Neuronal stem cell (in vitro differentiated cells): ENCODE data around the gene DCLK1.
"Not testable (repeated sequence)": the region's sequence is repeated elsewhere in the genome, so short reads cannot be mapped to it uniquely, and the experiment has no call there.

Source experiments
- DNase-seq: peaks from one replicate; pipeline ENCODE4 v3.0.0-alpha.2; 2013; ENCODE audit warnings: low spot score
- H2AFZ ChIP-seq: one replicate; pipeline ENCODE4 v1.6.1; 2013; ENCODE audit warnings: mild to moderate bottlenecking, low read length, inconsistent platforms
- H2AK5ac ChIP-seq: 2 replicates; pipeline ENCODE4 v1.6.1; 2013; ENCODE audit warnings: low read depth, mild to moderate bottlenecking, inconsistent platforms, low read length, moderate library complexity, mixed read lengths
- H2BK120ac ChIP-seq: 2 replicates; pipeline ENCODE4 v1.6.1; 2013; ENCODE audit warnings: low read depth, mild to moderate bottlenecking, inconsistent platforms, low read length, moderate library complexity, mixed read lengths
- H2BK12ac ChIP-seq: one replicate; pipeline ENCODE4 v1.6.1; 2013; ENCODE audit warnings: low read length, inconsistent platforms
- H2BK15ac ChIP-seq: 2 replicates; pipeline ENCODE4 v1.6.1; 2013; ENCODE audit warnings: mild to moderate bottlenecking, low read length, inconsistent platforms, mixed read lengths
- H2BK5ac ChIP-seq: one replicate; pipeline ENCODE4 v1.6.1; 2013; ENCODE audit warnings: inconsistent platforms, mild to moderate bottlenecking, low read length, moderate library complexity
- H3K14ac ChIP-seq: one replicate; pipeline ENCODE4 v1.6.1; 2013; ENCODE audit warnings: low read length, inconsistent platforms
- H3K18ac ChIP-seq: 2 replicates; pipeline ENCODE4 v1.6.1; 2013; ENCODE audit warnings: low read length, inconsistent platforms
- H3K23ac ChIP-seq: 2 replicates; pipeline ENCODE4 v1.6.1; 2013; ENCODE audit warnings: low read depth, mild to moderate bottlenecking, mixed read lengths, low read length, inconsistent platforms; ENCODE audit not compliant: poor library complexity
- H3K27ac ChIP-seq: replicated peaks from 3 replicates; pipeline ENCODE4 v1.5.1; 2013; ENCODE audit warnings: low read length, inconsistent platforms
- H3K27me3 ChIP-seq, 3 experiments: 2 replicates each; pipeline ENCODE4 v1.6.1; 2013; ENCODE audit warnings: low read length in 3 of 3, mild to moderate bottlenecking in 2 of 3, inconsistent platforms in 1 of 3, low read depth in 1 of 3, mixed read lengths in 1 of 3, moderate library complexity in 1 of 3; ENCODE audit not compliant: control insufficient read depth in 3 of 3, insufficient read depth in 3 of 3
- H3K36me3 ChIP-seq, 2 donors: replicated peaks in 1 of 2; 2 replicates each; pipeline ENCODE4 v1.6.1; 2013; ENCODE audit warnings: low read length in 2 of 2; ENCODE audit not compliant: control insufficient read depth in 2 of 2, insufficient read depth in 2 of 2
- H3K4ac ChIP-seq: 2 replicates; pipeline ENCODE4 v1.6.1; 2013; ENCODE audit warnings: inconsistent platforms, mild to moderate bottlenecking, low read length, moderate library complexity
- H3K4me1 ChIP-seq, 2 donors: 1 replicate in 1 of 2; 2 replicates in 1 of 2; pipeline ENCODE4 v1.6.1; 2013; ENCODE audit warnings: low read length in 2 of 2, low read depth in 1 of 2; ENCODE audit not compliant: control insufficient read depth in 2 of 2, insufficient read depth in 1 of 2
- H3K4me2 ChIP-seq: one replicate; pipeline ENCODE4 v1.6.1; 2013; ENCODE audit warnings: mild to moderate bottlenecking, low read length, inconsistent platforms; ENCODE audit not compliant: insufficient read depth, poor library complexity, severe bottlenecking
- H3K4me3 ChIP-seq, 2 donors: 2 replicates each; pipeline ENCODE4 v1.5.1; 2013; ENCODE audit warnings: low read length in 2 of 2, mild to moderate bottlenecking in 2 of 2, inconsistent platforms in 1 of 2, moderate library complexity in 1 of 2
- H3K79me1 ChIP-seq: one replicate; pipeline ENCODE4 v1.6.1; 2013; ENCODE audit warnings: low read depth, mild to moderate bottlenecking, inconsistent platforms, low read length, moderate library complexity
- H3K9ac ChIP-seq: one replicate; pipeline ENCODE4 v1.6.1; 2013; ENCODE audit warnings: mild to moderate bottlenecking, low read depth, low read length, inconsistent platforms; ENCODE audit not compliant: poor library complexity
- H3K9me3 ChIP-seq, 2 donors: replicated peaks in 1 of 2; 2 replicates each; pipeline versions ENCODE3 to v1.6.1; 2013; ENCODE audit warnings: low read length in 2 of 2, mild to moderate bottlenecking in 2 of 2, inconsistent platforms in 1 of 2, low read depth in 1 of 2, mixed read lengths in 1 of 2, moderate library complexity in 1 of 2; ENCODE audit not compliant: control insufficient read depth in 2 of 2, insufficient read depth in 1 of 2
- H4K8ac ChIP-seq: one replicate; pipeline ENCODE4 v1.6.1; 2013; ENCODE audit warnings: low read depth, mild to moderate bottlenecking, inconsistent platforms, low read length, moderate library complexity
- H4K91ac ChIP-seq: one replicate; pipeline ENCODE4 v1.6.1; 2013; ENCODE audit warnings: low read length, low read depth, mild to moderate bottlenecking, inconsistent platforms; ENCODE audit not compliant: poor library complexity
- WGBS, 2 donors: extraction: QIAGEN DNeasy Blood & Tissue Kit; methylation state at CpG; one replicate each; pipeline ENCODE4 v1.1.7; 2013; ENCODE audit warnings: missing lambda C conversion rate in 2 of 2, mixed read lengths in 1 of 2; ENCODE audit not compliant: insufficient read length in 2 of 2, insufficient replicate concordance in 1 of 2; ENCODE audit errors: extremely low coverage in 2 of 2; 5-methylcytosine and 5-hydroxymethylcytosine counted together

DCLK1 gene

GRCh38 chr13:35984287-35984686 lies 146.9 kb downstream of the DCLK1 start:
- Histone ChIP-seq H3K9ac (no peak overlapping the region), H2AFZ (no peak overlapping the region), H3K79me1 (no peaks in the 10 kb centered on the region), H3K27ac (no peak overlapping the region), H2BK15ac (no peak overlapping the region), H2AK5ac (no peak overlapping the region), H3K14ac (no peak overlapping the region), H3K4me3 (no peak overlapping the region), H3K27me3 (no peaks in the 10 kb centered on the region), H3K9me3 (peaks cover 0 to 5% of the 10 kb centered on the region in 2 donors), H2BK120ac (no peak overlapping the region), H3K4ac (no peak overlapping the region), H2BK12ac (no peak overlapping the region), H3K23ac (no peak overlapping the region), H3K18ac (no peak overlapping the region), H3K4me2 (no peak overlapping the region), H2BK5ac (no peak overlapping the region), H3K4me1 (peaks cover 8 to 9% of the 10 kb centered on the region in 2 donors), H4K8ac (no peak overlapping the region), H3K36me3 (no peaks in the 10 kb centered on the region), H4K91ac (no peak overlapping the region)
- DNase-seq = no peak
- WGBS, 2 donors = no CpG with 5 or more reads among the region's 3 CpGs

DNA sequence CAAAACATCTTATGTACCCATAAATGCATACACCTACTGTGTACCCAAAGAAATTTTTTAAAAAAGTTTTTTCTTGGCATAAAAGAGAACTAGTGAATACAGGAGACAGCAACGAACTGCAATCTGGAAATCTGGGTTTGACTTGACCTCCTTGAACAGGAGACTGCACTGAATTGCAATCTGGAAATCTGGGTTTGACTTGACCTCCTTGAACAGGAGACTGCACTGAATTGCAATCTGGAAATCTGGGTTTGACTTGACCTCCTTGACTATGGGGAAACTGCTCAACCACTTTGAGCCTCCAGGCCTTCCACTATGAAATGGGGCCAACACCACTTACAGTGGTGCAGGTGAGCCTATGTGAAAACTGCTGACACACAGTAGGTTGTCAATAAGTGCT lies 147.5 kb downstream of the DCLK1 start:
- H4K91ac ChIP-seq, H2AK5ac ChIP-seq, H3K4me2 ChIP-seq, H3K14ac ChIP-seq, H2BK5ac ChIP-seq, H3K4me3 ChIP-seq, H3K4ac ChIP-seq, H2AFZ ChIP-seq, H2BK120ac ChIP-seq, H2BK12ac ChIP-seq, H3K23ac ChIP-seq, H3K9me3 ChIP-seq, H4K8ac ChIP-seq, DNase-seq, H3K79me1 ChIP-seq, H2BK15ac ChIP-seq, H3K27me3 ChIP-seq, H3K27ac ChIP-seq, H3K9ac ChIP-seq, H3K36me3 ChIP-seq, H3K4me1 ChIP-seq, H3K18ac ChIP-seq: not testable (repeated sequence)
- no CpG with 5 or more reads among the region's 1 CpG for WGBS, 2 donors

DNA sequence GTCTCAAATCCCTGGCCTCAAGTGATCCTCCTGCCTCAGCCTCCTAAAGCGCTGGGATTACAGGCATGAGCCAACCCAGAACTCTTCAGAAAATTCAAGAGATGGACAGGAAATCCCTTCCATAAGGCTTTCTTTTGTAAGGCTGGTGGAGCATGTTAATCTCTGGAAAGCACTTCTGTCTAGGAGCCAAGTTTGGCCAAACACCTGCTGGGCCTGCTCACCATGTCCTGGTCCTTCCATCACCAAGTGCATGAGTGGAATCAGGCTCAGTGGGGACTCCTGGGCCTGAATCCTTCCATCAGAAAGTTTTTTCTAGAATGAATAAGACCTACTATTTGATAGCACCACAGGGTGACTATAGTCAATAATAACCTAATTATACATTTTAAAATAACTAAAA lies 148.0 kb downstream of the DCLK1 start:
- H3K36me3 ChIP-seq = no peaks in the 10 kb centered on the region
- H3K14ac ChIP-seq = no peak overlapping the region
- no peak overlapping the region for H3K4me3 ChIP-seq
- no peak overlapping the region for H3K9ac ChIP-seq
- no peak overlapping the region for H3K18ac ChIP-seq
- H3K27me3 ChIP-seq = no peaks in the 10 kb centered on the region
- H2BK15ac ChIP-seq = no peak overlapping the region
- peaks cover 0 to 7% of the 10 kb centered on the region in 2 donors for H3K9me3 ChIP-seq
- no CpG with 5 or more reads among the region's 1 CpG for WGBS, 2 donors
- no peak overlapping the region for H4K8ac ChIP-seq
- H3K27ac ChIP-seq = no peak overlapping the region
- no peaks in the 10 kb centered on the region for H3K79me1 ChIP-seq
- H2BK12ac ChIP-seq = no peak overlapping the region
- no peak overlapping the region for H2AK5ac ChIP-seq
- no peak overlapping the region for H2AFZ ChIP-seq
- no peak overlapping the region for H3K23ac ChIP-seq
- DNase-seq = no peak
- no peak overlapping the region for H3K4me2 ChIP-seq
- no peak overlapping the region for H4K91ac ChIP-seq
- no peak overlapping the region for H2BK120ac ChIP-seq
- H3K4me1 ChIP-seq = peaks cover 8 to 9% of the 10 kb centered on the region in 2 donors
- no peak overlapping the region for H3K4ac ChIP-seq
- no peak overlapping the region for H2BK5ac ChIP-seq

DNA sequence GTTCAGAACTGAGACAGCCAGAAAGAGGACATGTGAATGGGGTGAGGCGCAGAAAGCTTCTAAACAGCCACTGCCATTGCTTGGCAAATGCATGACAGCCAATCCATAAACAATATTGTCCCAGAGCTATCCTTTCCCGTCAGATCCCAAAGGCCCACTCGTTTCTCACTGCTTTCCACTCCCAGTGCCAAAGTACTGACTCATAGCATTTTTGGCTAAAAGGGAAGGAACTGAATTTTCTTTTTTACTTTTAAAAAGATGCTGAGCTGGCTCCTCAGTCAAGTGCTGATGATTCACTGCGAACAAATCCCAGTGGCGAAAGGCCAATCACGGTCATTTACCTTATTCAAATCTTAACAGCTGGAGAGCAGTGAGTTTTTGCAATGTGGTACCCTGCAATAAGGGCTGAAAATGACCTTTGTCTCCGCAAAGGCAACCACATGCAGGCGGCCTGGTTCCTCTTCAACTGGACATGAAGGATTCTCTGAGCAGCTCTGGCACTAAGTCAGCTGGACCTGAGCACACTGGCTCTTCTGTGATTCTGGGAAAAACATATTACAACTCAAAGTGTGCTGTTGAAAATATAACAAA lies 151.7 kb downstream of the DCLK1 start:
- no peak for DNase-seq
- H2AK5ac ChIP-seq = no peak overlapping the region
- H4K91ac ChIP-seq = no peak overlapping the region
- H3K79me1 ChIP-seq = no peaks in the 10 kb centered on the region
- no peak overlapping the region for H2BK5ac ChIP-seq
- H3K27ac ChIP-seq = no peak overlapping the region
- H3K4me3 ChIP-seq = no peak overlapping the region
- no CpG with 5 or more reads among the region's 8 CpGs for WGBS, 2 donors
- H3K4me2 ChIP-seq = no peak overlapping the region
- peaks cover 3 to 7% of the 10 kb centered on the region in 2 donors for H3K9me3 ChIP-seq
- no peaks in the 10 kb centered on the region for H3K36me3 ChIP-seq
- no peak overlapping the region for H3K18ac ChIP-seq
- H3K27me3 ChIP-seq = no peaks in the 10 kb centered on the region
- H2AFZ ChIP-seq = no peak overlapping the region
- no peaks in the 10 kb centered on the region for H3K4me1 ChIP-seq
- H4K8ac ChIP-seq = no peak overlapping the region
- no peak overlapping the region for H2BK120ac ChIP-seq
- H3K14ac ChIP-seq = no peak overlapping the region
- no peak overlapping the region for H3K9ac ChIP-seq
- H2BK15ac ChIP-seq = no peak overlapping the region
- no peak overlapping the region for H2BK12ac ChIP-seq
- H3K23ac ChIP-seq = no peak overlapping the region
- no peak overlapping the region for H3K4ac ChIP-seq
